Measurements from ENCODE around the gene ATOSA.

The ATOSA gene

GRCh38 chr15:52651114-52651513, 28.1 kb downstream of the ATOSA start:
- DNase-seq (ENCODE audit: low read depth) = no peak

- DNase-seq (ENCODE audit: low read depth) = no peak
Observed at GRCh38 chr15:52649686-52650085, 29.5 kb downstream of the ATOSA start.

GRCh38 chr15:52645916-52646315, 33.3 kb downstream of the ATOSA start:
- DNase-seq (ENCODE audit: low read depth) = no peak

GRCh38 chr15:52642386-52643361, 36.5 kb downstream of the ATOSA start:
- no peak for DNase-seq (ENCODE audit: low read depth)

GRCh38 chr15:52636459-52636858, 42.7 kb downstream of the ATOSA start:
- DNase-seq (ENCODE audit: low read depth) = no peak

GRCh38 chr15:52635908-52636307, 43.3 kb downstream of the ATOSA start:
- no peak for DNase-seq (ENCODE audit: low read depth)
